Esophagus muscularis mucosa (tissue), 4 donors: ENCODE data around the gene AFMID. TPM values are rescaled to one million over a fixed set of nuclear protein-coding genes. Genes with fewer than 3 reads are reported as not detected.

Experiments
- DNase-seq: peaks from one replicate; pipeline ENCODE4 v3.0.0-alpha.2; 2017; ENCODE audit errors: extremely low spot score
- H3K27ac ChIP-seq, 4 donors: fragments of 200-600 bp; sonication (generic); replicated peaks in 1 of 4; 1 replicate in 3 of 4; 2 replicates in 1 of 4; pipeline ENCODE4 v1.5.1; 2016 to 2019; ENCODE audit warnings: mild to moderate bottlenecking in 1 of 4
- H3K27me3 ChIP-seq, 4 donors: fragments of 200-600 bp; sonication (generic); one replicate each; pipeline versions ENCODE4 v1.5.1 to v1.6.0; 2016 to 2019
- H3K36me3 ChIP-seq, 4 donors: fragments of 200-600 bp; sonication (generic); one replicate each; pipeline ENCODE4 v1.5.1; 2016 to 2019
- H3K4me1 ChIP-seq, 4 donors: fragments of 200-600 bp; sonication (generic); one replicate each; pipeline ENCODE4 v1.5.1; 2016 to 2019
- H3K4me3 ChIP-seq, 4 donors: fragments of 200-600 bp; sonication (generic); 1 replicate in 2 of 4; 2 replicates in 2 of 4; pipeline ENCODE4 v1.5.1; 2016 to 2019; ENCODE audit warnings: mild to moderate bottlenecking in 4 of 4, moderate library complexity in 1 of 4
- H3K9me3 ChIP-seq, 4 donors: fragments of 200-600 bp; sonication (generic); 1 replicate in 3 of 4; 2 replicates in 1 of 4; pipeline ENCODE4 v1.5.1; 2016 to 2019
- CTCF ChIP-seq, 3 experiments: fragments of 200-600 bp in 2 of 3; fragments of 450-650 bp in 1 of 3; sonication (generic) in 2 of 3; IDR thresholded peaks; one replicate each; pipeline ENCODE4 v1.5.1; 2017 to 2019; ENCODE audit warnings: antibody characterized with exemption in 3 of 3, mild to moderate bottlenecking in 2 of 3, moderate library complexity in 1 of 3
- EP300 ChIP-seq: sonication (generic); formaldehyde crosslinking; IDR thresholded peaks from one replicate; pipeline ENCODE4 v1.6.1; 2017; ENCODE audit warnings: antibody characterized with exemption
- POLR2A ChIP-seq: fragments of 450-650 bp; IDR thresholded peaks from one replicate; pipeline ENCODE4 v1.6.1; 2017; ENCODE audit warnings: antibody characterized with exemption, moderate library complexity, mild to moderate bottlenecking, low read depth
- POLR2AphosphoS5 ChIP-seq, 2 donors: sonication (generic); formaldehyde crosslinking; IDR thresholded peaks; one replicate each; pipeline ENCODE4 v1.6.1; 2017; ENCODE audit warnings: antibody characterized with exemption in 2 of 2
- WGBS: methylation state at CpG from one replicate; pipeline ENCODE4 v1.1.5; 2018; 5-methylcytosine and 5-hydroxymethylcytosine counted together
- intact Hi-C: fragments of 100-400 bp; cut with DNase I; formaldehyde crosslinking; loops from one replicate; pipeline ENCODE4 v1.15.1; 2023
- total RNA-seq, 4 donors: library from RNA; depleted of rRNA; stranded (reverse); fragments of >200 nt; gene quantifications; one replicate each; pipeline versions ENCODE4 v1.1.0 to v1.2.1, GENCODE V29; 2016

Gene AFMID
- total RNA-seq, 4 donors from 2014 or later = 15.7 to 44.3 (median 25.4) TPM

GRCh38 chr17:78249818-78250806 lies 63.0 kb downstream of the AFMID start:
- Histone ChIP-seq H3K9me3 (no peaks in the 10 kb centered on the region), H3K4me1 (peaks cover 12 to 36% (median 31%) of the 10 kb centered on the region in 4 donors), H3K27me3 (peaks cover 0 to 13% (median 0%) of the 10 kb centered on the region in 4 donors), H3K36me3 (no peaks in the 10 kb centered on the region), H3K27ac (no peak overlapping the region), H3K4me3 (no peak overlapping the region)
- intact Hi-C loops = loop anchor here (5.0 kb wide), 2 partner anchors 83 to 233 kb away; partner anchors contain the start of gene SYNGR2
- DNase-seq = no peak
- TF ChIP-seq CTCF (IDR thresholded peaks at IDR 0.05) = no peak
- no peak for TF ChIP-seq EP300
- TF ChIP-seq POLR2AphosphoS5 (IDR thresholded peaks at IDR 0.05) = no peak
- TF ChIP-seq POLR2A = no peak
- 100% methylated on average over 1 of the region's 20 CpGs for WGBS

GRCh38 chr17:78250891-78251772 lies 64.0 kb downstream of the AFMID start:
- TF ChIP-seq POLR2A (no peak), EP300 (no peak), POLR2AphosphoS5 (IDR thresholded peaks at IDR 0.05) (peak in 1 of 2 donors; percentile 70), CTCF (IDR thresholded peaks at IDR 0.05) (peak in 2 of 3 experiments; percentile 100)
- intact Hi-C loops = loop anchor here (5.0 kb wide), 2 partner anchors 84 to 234 kb away; partner anchors contain the start of gene SYNGR2
- 0% methylated on average over 1 of the region's 27 CpGs for WGBS

GRCh38 chr17:78251773-78252103 lies 64.6 kb downstream of the AFMID start:
- Histone ChIP-seq H3K4me3 (no peak overlapping the region), H3K36me3 (no peaks in the 10 kb centered on the region), H3K4me1 (peaks cover 19 to 43% (median 33%) of the 10 kb centered on the region in 4 donors), H3K27me3 (peaks cover 0 to 13% (median 0%) of the 10 kb centered on the region in 4 donors), H3K27ac (no peak overlapping the region), H3K9me3 (no peaks in the 10 kb centered on the region)
- DNase-seq = no peak
- WGBS = 72% methylated on average over 3 of the region's 6 CpGs
- TF ChIP-seq CTCF (IDR thresholded peaks at IDR 0.05) (no peak), POLR2AphosphoS5 (IDR thresholded peaks at IDR 0.05) (no peak), EP300 (no peak), POLR2A (no peak)
- intact Hi-C loops = loop anchor here (2.0 to 5.0 kb wide), 3 partner anchors 84 to 234 kb away; partner anchors contain the start of gene SYNGR2

More at GRCh38 chr17:78250891-78251772, 64.0 kb downstream of the AFMID start:
- Histone ChIP-seq H3K27ac (no peak overlapping the region), H3K4me3 (no peak overlapping the region), H3K36me3 (no peaks in the 10 kb centered on the region), H3K4me1 (peaks cover 13 to 38% (median 31%) of the 10 kb centered on the region in 4 donors), H3K27me3 (peaks cover 0 to 13% (median 0%) of the 10 kb centered on the region in 4 donors), H3K9me3 (no peaks in the 10 kb centered on the region)
- DNase-seq = no peak

GRCh38 chr17:78252111-78252634 lies 65.0 kb downstream of the AFMID start:
- DNase-seq = no peak

More at GRCh38 chr17:78252111-78252634, 65.0 kb downstream of the AFMID start:
- H3K4me3 ChIP-seq = no peak overlapping the region
- WGBS = 81% methylated on average over 5 of the region's 12 CpGs
- H3K4me1 ChIP-seq = peaks cover 23 to 47% (median 35%) of the 10 kb centered on the region in 4 donors
- peaks cover 0 to 13% (median 0%) of the 10 kb centered on the region in 4 donors for H3K27me3 ChIP-seq
- no peaks in the 10 kb centered on the region for H3K9me3 ChIP-seq
- TF ChIP-seq POLR2AphosphoS5 (IDR thresholded peaks at IDR 0.05) (no peak), EP300 (no peak), POLR2A (no peak), CTCF (IDR thresholded peaks at IDR 0.05) (no peak)
- no peaks in the 10 kb centered on the region for H3K36me3 ChIP-seq
- H3K27ac ChIP-seq = no peak overlapping the region
- intact Hi-C loops = loop anchor here (2.0 to 5.0 kb wide), 3 partner anchors 85 to 235 kb away; partner anchors contain the start of gene SYNGR2
